Stimulated activated CD4-positive, alpha-beta T cell treated with anti-CD3 and anti-CD28 coated beads, Interleukin-12 subunit alpha, Interleukin-12 subunit beta, amount 100 ng/mL, for 48 hours (primary cell): ENCODE measurements around the gene GPHN.
"Not testable (repeated sequence)": the region's sequence is repeated elsewhere in the genome, so short reads cannot be mapped to it uniquely, and the experiment has no call there.

Experiments
- DNase-seq, 3 donors: peaks; one replicate each; pipeline ENCODE4 v3.0.0-alpha.2; 2020; ENCODE audit warnings: low read depth in 2 of 3, low spot score in 1 of 3

GPHN gene

DNA sequence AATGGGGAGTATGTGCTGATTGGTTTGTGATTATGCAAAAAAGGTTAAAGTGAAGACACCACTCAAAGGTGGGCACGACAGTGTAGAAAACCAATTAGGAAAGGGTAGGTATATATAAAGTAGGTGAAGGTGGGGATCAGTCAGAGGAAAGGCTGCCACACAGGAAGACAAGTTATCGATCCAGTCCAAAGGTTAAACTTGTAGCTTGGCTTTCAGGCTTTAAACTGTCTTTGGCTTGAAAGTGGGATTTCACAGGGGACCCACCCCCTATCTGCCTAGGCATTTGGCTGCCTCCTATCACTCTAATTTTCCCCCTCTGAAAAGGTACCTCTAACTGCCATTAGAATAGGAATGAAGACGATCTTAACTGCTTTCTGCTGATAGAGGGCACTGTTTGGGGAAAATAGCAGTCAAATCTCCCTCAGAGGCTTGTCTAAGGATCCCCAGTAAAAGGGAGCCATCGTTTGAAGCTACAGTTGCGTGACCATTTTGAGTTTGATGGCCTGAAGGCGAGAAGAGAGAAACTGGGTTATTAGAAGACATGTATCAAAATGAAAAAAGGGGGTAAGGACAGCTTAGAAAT, 250.2 kb downstream of the GPHN start:
- DNase-seq = no peak

DNA sequence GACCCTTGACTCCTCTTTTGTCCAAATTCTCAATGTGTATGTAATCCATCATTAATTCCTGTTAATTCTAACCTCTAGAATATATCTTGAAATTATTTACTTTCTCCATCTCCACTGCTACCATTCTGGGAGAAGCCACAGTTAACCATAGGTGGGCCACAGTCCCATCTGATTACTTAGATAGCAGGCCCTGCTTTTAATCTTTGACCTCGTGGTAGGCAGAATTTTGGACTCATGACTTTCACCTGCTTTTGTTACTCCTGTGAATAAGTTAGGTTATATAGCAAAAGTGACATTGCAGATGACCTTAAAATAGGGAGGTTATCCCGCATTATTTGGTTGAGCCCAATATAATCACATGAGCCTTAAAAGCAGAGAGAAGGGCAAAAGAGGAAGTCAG, 264.2 kb downstream of the GPHN start:
- no peak for DNase-seq

DNA sequence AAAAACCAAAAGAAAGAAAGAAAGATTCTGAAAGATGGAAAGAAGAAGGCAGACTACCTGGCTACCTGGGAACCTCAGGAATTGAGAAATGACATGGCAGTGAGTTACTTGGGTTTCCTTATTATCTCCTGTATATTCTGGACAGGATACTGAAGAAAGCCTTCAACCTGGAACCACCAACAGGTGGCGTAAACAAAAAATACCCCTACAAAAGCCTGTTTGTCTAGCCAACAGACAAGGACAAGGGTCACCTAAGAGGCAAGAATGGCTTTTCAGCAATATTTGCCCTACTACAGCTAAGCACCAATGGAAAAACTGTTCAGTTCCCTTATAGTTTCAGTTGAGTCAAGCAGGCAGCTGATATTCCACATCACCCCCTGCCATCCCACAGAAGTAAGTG, 274.9 kb downstream of the GPHN start:
- DNase-seq = no peak

DNA sequence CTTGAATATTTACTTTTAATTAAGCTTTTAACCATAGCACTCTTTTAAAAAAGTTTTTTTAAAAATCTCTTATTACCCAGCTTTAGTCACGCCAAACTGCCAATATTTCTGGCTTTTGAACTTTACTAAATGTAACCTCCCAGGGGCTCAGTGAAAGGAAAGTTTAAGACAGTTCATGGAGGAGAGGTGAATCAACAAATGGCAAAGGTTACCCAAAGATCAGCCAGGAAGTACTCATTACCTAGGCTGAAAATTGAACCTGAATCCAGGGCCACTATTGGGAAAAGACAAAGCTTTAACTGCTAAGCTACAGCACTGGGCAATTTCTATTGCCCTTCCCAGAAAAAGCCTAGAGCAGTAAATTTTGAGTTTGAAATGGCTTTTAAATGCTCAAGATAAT, 282.2 kb downstream of the GPHN start:
- DNase-seq = no peak

DNA sequence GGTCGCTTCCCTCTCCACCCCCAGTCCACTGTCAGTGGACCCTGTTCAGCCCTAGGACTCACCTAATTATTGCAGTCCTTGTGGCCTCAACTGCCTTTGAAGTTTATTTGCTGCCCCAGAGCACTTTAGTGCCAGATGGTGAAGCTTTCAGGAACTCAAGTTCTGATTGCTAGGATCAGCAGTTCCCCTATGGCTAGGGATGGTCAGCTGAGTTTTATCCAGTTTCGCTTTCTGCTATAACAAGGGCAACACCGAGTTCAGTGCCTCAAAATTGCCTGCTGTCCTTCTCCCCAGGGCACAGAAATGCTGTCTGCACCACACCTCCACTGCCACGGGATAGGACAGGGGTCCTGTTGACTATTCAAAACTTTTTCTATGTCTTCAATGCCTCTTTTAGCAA, 295.0 kb downstream of the GPHN start:
- no peak for DNase-seq

DNA sequence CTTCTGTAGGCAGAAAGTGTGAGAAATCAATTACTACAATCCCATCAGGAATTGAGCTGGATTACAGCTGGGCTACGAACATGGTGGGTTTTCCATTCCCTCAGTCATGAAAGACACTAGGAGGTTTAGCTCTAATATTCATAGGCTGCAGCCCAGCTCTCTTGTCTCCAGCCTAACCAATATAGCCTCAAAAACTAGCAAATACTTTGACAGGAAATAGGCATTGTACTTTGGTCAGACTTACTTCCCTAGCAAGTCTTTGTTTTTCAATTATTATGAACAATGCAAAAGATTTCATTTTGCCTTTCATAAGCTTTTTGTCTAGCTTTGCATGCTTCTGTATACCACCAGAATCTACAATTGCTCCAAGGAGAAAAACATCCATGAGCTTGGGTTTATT, 296.2 kb downstream of the GPHN start:
- no peak for DNase-seq

DNA sequence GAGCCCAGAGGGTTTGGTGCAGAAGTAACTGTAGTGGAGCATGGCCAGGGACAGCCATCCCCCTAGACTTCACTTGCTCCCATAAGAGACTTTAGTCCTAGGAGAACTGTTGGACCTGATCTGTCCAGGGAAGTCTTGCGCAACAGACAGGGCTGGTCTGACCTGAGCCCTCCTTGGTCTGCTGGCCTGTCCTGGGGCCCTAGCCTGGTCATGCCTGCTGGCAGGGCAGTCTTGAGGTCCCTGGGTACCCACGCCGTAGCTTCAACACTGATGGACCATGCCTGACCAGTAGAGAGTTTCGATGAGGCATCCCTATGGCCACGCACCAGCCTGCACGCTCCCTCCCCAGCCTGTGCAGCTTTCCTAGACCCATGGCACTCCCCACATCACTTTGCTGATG, 305.7 kb downstream of the GPHN start:
- DNase-seq = no peak

DNA sequence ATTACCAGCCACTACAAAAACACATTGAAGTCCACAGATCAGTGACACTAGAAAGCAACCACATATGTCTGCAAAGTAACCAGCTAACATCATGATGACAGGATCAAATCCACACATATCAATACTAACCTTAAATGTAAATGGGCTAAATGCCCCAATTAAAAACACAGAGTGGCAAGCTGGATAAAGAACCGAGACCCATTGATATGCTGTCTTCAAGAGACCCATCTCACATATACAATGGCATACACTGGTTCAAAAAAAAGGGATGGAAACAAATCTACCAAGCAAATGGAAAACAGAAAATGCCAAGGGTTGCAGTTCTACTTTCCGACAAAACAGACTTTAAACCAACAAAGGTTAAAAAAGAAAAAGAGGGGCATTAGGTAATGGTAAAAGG, 307.7 kb downstream of the GPHN start:
- no peak for DNase-seq

DNA sequence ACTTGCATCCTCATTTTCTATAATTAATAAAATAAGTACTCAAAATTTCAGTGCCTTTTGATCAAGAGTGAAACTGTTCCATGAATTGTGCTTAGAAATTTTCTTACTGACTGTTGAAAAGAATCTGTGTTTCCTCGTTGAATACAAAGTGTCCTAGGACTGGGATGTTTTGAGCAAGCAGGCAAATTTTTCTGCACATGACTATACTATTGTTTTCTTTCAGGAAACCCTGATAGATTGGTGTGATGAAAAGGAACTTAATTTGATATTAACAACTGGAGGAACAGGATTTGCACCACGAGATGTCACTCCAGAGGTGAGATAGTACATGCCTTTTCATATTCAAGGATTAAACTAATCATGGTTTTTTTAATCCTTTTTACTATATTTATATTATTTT, 316.3 kb downstream of the GPHN start:
- DNase-seq = no peak

DNA sequence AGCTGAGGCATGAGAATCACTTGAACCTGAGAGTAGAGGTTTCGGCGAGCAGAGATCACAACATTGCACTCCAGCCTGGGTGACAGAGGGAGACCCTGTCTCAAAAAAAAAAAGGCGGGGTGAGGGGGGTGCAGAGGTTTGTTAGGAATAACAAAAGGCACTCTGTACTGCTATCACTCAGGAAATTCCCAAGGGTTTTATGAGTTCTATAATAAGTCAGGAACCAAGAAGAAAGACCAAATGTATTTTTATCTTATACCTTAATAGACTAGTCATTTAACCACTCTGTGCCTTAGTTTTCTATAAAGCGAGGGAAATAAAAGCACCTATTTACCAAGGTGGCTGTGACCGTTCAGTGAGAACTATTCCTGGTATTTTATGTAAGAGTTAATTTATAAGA, 319.2 kb downstream of the GPHN start:
- DNase-seq = no peak

DNA sequence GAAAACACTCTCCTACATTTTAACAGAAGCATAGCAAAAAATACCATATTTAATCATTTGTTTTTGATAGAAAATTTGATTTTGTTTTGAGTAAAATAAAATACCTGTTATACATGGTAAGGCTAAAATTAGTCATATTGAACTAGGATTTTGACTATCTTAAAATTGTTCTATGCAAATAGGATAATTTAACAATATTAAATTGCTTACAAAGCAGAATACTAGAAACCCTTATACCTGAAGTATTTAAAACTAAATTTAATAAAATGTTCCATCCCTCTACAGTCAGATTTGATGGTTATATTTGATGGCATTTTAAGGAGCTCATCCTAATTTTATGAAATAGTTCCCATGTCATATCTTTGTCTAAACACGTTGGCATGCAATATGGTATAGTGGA, 323.2 kb downstream of the GPHN start:
- no peak for DNase-seq

DNA sequence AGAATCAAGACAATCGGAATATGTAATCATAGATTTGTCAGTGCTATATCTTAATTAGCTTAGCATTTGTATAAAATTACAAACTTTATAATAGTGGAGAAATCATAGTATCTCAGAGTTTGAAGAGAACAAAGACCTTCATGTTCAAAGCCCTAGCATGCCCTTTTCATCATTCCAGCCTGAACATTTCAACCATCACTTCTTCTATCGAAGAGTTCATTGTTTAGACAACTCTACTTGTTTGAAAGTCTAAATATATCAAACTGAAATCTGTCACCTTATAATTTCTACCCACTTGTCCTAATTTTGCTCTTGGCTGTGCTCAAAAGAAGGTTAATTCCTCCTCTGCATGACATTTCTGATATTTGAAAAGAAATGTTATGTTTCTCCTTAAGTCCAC, 325.9 kb downstream of the GPHN start:
- DNase-seq = no peak

DNA sequence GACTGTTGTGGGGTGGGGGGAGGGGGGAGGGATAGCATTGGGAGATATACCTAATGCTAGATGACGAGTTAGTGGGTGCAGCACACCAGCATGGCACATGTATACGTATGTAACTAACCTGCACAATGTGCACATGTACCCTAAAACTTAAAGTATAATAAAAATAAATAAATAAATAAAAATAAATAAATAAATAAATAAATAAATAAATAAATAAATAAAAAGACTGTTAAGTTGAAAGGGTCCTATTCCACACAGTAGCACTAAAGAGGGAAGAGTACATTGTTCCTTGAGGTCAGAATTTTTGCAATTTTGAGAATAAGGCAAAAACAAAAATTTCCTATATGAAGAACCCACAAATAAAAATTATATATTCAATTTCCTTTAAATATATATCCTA, 329.5 kb downstream of the GPHN start:
- not testable (repeated sequence) for DNase-seq

DNA sequence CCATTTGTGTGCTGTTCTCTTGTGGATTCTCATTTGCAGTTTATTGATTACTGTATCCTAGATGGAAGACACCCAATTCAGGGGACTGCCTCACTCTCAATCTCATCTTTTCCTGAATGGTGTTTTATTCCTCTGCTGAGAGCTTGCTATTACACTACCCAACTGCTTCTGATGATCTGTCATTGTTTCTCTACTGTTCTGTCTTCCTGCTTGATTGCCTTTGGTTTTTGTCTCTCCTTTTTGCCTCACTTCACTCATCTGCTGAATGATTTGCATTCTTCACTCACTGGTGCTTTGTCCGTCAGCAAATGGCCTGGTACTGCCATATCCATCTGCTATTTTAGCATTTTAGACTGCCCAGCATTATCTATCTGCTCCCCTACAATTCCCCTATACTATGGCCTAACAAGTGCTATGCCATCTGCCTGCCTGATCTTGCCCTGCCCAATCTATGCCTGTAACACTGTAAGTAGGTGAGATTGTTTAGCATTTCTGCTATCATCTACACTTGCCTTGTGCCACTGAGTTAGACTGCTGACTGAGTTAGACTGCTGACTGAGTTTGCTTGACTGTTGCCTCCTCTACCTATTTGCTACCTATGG, 335.1 kb downstream of the GPHN start:
- no peak for DNase-seq

DNA sequence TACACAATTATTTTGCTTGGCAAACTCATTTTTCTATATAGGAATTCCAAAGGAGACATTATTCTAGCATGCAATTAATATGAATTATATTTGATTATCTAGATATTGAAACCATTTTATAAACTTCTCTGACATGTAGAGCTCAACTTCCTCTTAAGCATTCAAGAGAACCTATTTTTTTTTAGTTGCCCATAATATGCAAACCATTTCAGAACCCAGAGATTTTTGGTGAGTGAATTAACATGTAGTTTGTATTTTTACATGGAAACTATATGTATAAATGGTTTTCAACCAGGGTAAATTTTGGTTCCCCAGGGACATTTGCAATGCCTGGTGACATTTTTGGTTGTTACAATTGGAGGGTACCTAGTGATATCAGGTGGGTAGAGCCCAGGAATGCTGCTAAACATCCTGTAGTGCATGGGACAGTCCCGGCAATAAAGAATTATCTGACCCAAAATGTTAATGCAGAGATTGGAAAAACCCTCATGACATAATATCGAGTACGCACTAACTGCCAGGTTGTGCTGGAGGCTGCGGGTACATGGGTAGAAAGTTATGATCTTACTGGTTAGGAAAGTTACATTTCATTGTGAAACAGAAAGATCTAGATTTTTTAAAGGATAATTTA, 342.4 kb downstream of the GPHN start:
- no peak for DNase-seq

DNA sequence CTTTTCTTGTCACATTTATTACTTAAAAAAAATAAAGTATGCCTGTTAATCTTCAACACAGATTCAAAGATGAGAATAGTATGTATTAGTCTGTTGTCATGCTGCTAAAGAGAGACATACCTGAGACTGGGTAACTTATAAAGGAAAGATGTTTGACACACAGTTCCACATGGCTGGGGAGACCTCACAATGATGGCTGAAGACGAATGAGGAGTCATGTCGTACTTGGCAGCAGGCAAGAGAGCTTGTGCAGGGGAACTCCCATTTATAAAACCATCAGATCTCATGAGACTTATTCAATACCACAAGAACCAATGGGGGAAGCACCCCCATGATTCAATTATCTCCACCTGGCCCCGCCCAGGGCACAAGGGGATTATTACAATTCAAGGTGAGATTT, 345.4 kb downstream of the GPHN start:
- no peak for DNase-seq

DNA sequence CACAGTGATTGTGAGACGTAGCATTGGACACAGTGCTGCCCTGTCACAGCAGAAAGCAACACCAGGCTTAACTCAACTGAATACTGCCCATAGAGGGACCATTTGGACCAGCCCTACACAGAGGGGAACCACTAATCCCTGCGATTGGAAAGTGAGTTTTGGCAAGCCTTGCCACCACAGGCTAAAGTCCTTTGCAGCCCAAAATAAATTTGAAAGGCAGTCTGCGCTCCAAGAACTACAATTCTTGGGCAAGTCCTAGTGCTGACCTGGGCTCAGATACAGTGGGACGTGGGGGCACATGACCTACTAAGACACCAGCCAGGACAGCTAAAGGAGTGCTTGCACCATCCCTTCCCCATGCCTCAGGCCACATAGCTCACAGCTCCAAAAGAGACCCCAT, 349.9 kb downstream of the GPHN start:
- DNase-seq = no peak

DNA sequence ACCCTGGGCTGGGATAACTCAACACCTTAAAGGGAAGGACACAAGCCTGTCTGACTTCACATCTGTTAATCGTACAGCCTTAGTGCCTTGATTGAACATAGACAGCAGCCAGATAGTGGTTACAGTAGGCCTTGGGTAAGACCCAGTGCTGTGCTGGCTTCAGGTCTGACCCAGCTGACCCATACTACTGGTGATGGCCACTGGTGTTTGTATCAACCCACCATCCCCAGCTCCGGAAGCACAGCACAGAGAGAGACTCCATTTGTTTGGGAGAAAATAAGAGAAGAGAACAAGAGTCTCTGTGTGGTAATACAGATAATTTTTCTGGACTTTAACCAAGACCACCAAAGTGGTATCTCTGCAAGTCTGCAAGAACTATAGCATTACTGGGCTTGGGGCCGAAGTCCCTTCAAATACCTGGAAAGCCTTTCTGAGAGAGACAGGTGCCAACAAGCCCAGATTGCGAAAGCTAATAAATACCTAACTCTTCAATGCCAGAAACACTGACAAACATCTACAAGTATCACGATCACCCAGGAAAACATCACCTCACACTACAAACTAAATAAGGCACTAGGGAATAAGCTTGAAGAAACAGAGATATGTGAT, 351.2 kb downstream of the GPHN start:
- no peak for DNase-seq

DNA sequence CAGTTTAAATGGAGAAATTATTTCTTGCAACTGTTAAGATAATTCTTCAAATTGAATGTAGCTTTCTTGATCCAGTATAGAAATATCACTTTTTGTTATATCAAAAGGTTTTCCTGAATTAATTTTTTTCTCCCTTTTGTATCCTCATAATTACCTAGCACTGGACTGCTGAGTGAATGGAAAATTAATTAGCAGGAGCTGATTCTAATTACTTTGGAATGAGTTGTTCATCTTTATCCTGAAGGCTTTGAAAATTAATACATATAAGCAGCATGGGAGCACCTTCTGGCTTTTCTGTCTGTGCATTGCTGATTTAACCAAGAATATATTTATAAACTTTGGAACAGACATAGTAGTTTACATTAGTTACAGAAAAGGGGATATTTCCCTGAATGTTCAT, 373.6 kb downstream of the GPHN start:
- no peak for DNase-seq

DNA sequence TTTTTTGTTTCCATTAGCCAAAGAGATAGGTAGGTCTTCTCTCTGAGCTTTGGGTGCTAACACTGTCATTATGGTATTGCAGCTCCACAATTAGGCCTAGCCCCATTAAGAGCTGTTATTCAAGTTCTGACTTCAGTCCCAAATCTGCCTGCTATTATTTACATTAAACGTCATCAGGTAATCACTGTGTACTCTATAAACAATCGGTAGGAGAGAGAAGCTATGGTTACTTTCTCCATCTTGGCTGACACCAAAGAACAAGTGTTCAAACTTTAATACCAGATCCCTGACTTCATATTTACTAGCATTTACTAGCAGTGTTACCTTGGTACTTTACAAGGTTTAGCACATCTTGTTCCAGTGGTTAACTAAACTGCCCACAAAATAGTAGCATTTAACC, 376.2 kb downstream of the GPHN start:
- no peak for DNase-seq

DNA sequence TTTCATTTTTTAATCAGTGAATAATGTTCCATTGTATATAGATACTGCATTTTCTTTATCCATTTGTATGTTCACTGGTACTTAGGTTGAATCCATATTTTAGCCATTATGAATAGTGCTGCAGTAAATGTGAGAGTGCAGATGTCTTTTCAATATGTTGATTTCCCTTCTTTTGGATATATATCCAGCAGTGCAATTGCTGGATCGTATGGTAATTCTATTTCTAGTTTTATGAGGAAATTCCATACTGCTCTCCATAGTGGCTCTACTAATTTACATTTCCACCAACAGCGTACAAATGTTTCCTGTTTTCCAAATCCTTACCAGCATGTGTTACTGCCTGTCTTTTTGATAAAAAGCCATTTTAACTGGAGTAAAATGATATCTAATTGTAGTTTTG, 392.8 kb downstream of the GPHN start:
- no peak for DNase-seq

DNA sequence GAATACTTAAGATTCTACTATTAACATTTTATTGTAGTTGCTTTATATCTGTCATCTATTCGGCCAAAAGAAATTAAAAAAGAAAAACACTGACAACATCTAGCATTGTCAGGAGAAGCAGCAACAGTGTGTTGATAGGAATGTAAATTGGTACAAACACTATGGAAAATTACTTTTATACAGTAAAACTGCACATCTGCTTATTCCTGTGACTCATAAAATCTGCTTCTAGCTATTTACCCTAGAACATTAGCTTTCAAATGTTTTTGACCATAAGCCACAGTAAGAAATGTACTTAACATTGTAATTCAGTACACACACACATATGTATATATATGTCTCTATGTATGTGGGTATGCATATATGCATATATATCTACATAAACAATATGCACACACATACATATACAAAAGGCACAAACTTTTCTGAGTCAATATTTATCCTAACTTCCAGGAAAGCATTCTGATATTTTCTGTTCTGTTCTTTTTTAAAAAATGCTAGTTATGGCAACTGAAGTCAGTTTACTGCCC, 402.4 kb downstream of the GPHN start:
- DNase-seq = no peak
